Keratinocyte (primary cell): Measurements from ENCODE around the gene TTC23L.
A peak's percentile ranks its signal among the peaks of the same experiment; 100 is the strongest.

Experiments used
- EZH2 ChIP-seq: IDR thresholded peaks from one replicate; pipeline ENCODE4 v1.6.1; 2012; ENCODE audit warnings: inconsistent platforms, mild to moderate bottlenecking, low read length, moderate library complexity
- TF ChIP-seq, protein P1 (sequence below), 3 experiments: IDR thresholded peaks in 1 of 3; conservative IDR thresholded peaks in 1 of 3; optimal IDR thresholded peaks in 1 of 3; 2 replicates in 2 of 3; 3 replicates in 1 of 3; pipeline versions ENCODE3 to v1.5.1; 2011; ENCODE audit warnings: low read length in 3 of 3, mild to moderate bottlenecking in 3 of 3, moderate library complexity in 2 of 3, control low read depth in 1 of 3, inconsistent platforms in 1 of 3; ENCODE audit not compliant: insufficient read depth in 2 of 3; ENCODE audit errors: extremely low read depth in 1 of 3

DNA sequence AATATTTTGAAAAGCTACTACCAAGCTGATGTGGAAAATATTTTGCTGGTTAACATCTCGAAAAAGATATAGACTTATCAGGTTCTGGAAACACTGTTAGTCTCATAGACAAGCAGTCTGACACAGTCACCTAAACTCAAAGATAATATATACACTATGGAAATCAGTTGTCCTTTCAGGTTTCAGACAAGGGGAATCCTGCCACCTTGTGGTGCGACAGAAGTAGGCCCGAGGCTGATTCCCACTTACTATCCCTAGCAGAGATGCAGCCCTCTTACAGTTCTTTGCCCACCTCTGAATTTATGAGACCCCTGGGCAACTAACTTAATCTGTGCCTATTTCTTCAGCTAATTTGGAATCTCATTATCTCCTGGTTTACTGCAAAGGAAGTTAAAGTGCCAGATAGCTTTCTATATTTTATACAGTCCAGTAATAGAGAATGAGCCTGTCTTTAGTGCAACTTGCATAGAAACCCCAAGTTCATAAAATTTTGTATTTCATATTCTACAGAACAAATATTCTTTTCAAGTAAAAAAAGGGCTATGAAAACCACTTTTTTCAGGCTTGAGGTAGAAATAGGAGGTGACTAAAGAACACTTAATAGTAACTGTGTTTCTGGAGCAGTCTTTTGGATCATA lies 59.4 kb downstream of the TTC23L start:
- TF ChIP-seq, protein P1, sequence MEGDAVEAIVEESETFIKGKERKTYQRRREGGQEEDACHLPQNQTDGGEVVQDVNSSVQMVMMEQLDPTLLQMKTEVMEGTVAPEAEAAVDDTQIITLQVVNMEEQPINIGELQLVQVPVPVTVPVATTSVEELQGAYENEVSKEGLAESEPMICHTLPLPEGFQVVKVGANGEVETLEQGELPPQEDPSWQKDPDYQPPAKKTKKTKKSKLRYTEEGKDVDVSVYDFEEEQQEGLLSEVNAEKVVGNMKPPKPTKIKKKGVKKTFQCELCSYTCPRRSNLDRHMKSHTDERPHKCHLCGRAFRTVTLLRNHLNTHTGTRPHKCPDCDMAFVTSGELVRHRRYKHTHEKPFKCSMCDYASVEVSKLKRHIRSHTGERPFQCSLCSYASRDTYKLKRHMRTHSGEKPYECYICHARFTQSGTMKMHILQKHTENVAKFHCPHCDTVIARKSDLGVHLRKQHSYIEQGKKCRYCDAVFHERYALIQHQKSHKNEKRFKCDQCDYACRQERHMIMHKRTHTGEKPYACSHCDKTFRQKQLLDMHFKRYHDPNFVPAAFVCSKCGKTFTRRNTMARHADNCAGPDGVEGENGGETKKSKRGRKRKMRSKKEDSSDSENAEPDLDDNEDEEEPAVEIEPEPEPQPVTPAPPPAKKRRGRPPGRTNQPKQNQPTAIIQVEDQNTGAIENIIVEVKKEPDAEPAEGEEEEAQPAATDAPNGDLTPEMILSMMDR (optimal IDR thresholded peaks at IDR 0.05 in 1 of 3, IDR thresholded peaks at IDR 0.05 in 1 of 3, conservative IDR thresholded peaks at IDR 0.05 in 1 of 3; ENCODE audit: extremely low read depth in 1 of 3, insufficient read depth in 2 of 3, low read length in 3 of 3), result peak; percentile 80 to 89 (median 83)
- TF ChIP-seq EZH2, result no peak
